ENCODE measurements around the gene CEP128.

GRCh38 chr14:80681651-80682050, 259.9 kb downstream of the CEP128 start:
- TF ChIP-seq CTCF (IDR thresholded peaks at IDR 0.05): no peak
- TF ChIP-seq EP300 (IDR thresholded peaks at IDR 0.05): no peak
- no peak for TF ChIP-seq POLR2AphosphoS5 (IDR thresholded peaks at IDR 0.05)
- no peak for TF ChIP-seq POLR2A (IDR thresholded peaks at IDR 0.05; ENCODE audit: low read depth)
